HFFc6 (cell line): ENCODE data around the gene HOXA13. TPM values are rescaled to one million over a fixed set of nuclear protein-coding genes. Genes with fewer than 3 reads are reported as not detected.

ENCODE experiments used
- DNase-seq: peaks from one replicate; pipeline ENCODE4 v3.0.0-alpha.2; 2018
- H3K27ac Mint-ChIP-seq: 2 replicates; pipeline ENCODE4 v1.8.0; 2020; ENCODE audit warnings: mild to moderate bottlenecking, mixed read lengths
- H3K27me3 Mint-ChIP-seq: 2 replicates; pipeline ENCODE4 v1.8.0; 2021; ENCODE audit warnings: mild to moderate bottlenecking, moderate library complexity, mixed read lengths; ENCODE audit not compliant: insufficient read depth
- H3K36me3 Mint-ChIP-seq: 2 replicates; pipeline ENCODE4 v1.8.0; 2021; ENCODE audit warnings: low read depth, mixed read lengths
- H3K4me1 Mint-ChIP-seq: 2 replicates; pipeline ENCODE4 v1.8.0; 2020; ENCODE audit warnings: low read depth, mixed read lengths
- H3K4me3 Mint-ChIP-seq: 2 replicates; pipeline ENCODE4 v1.8.0; 2020; ENCODE audit warnings: mild to moderate bottlenecking, moderate library complexity, mixed read lengths
- H3K9me3 Mint-ChIP-seq: 2 replicates; pipeline ENCODE4 v1.8.0; 2020; ENCODE audit warnings: mild to moderate bottlenecking, mixed read lengths
- total RNA-seq, 6 experiments: library from RNA; stranded (reverse); fragmentation: NEBNext Ultra II Directional; extraction: Animal tissue kit (Norgen Biotek cat#: 25700); gene quantifications; 2 replicates in 1 of 6; 3 replicates in 5 of 6; pipeline ENCODE4 v1.2.3, GENCODE V29; 2021
- TF ChIP-seq, protein P1 (sequence below): fragments of 200-600 bp; sonication (generic); IDR thresholded peaks from 2 replicates; pipeline ENCODE4 v1.5.0; 2021; ENCODE audit warnings: antibody characterized with exemption, mild to moderate bottlenecking

HOXA13 gene
- total RNA-seq, 6 experiments from 2014 or later: 11.1 to 16.0 (median 13.1) TPM

DNA sequence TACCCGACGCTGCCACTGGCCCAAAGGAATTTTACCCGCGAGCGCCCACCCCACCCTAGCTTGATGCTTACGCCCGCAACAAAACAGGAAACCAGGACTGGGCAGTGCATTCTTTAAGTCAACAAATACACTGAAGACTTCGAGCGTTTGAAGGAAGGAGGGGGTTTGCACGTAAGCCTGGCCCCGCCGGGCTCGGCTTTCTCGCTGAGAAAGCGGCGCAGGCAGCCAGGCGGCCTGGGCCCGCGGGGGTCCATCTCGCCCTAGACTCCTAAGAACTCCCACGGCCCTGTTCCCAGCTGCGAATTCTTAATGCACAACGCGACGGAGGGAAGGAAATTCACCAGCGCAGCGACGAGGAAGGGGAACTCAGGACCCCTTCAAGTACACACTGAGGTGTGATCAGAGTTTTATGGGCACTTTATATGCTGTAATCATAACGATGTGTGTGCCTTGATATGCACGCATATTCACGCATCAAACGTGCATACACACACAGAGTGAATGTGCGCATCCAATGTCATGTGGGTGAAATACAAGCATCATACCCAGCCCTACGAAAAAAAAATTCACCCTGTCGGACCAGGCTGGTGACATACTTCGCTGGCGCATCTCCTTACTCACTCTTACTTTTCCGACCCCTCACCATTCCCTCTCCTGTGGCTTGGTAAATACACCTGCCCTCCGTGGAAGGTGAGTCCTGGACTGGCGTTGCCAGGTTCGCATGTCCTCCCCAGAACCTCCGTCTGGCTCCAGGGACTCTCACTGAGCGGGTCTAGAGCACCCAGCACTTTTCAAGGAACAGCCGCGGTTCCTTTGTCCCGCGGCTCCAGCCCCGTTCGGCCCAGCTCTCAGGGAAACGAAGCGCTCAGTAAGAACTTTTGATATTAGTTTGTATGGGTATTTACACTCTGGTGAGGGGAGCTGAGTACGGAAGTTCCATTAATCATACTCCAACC, 5.7 kb upstream of the HOXA13 start:
- TF ChIP-seq, protein P1, sequence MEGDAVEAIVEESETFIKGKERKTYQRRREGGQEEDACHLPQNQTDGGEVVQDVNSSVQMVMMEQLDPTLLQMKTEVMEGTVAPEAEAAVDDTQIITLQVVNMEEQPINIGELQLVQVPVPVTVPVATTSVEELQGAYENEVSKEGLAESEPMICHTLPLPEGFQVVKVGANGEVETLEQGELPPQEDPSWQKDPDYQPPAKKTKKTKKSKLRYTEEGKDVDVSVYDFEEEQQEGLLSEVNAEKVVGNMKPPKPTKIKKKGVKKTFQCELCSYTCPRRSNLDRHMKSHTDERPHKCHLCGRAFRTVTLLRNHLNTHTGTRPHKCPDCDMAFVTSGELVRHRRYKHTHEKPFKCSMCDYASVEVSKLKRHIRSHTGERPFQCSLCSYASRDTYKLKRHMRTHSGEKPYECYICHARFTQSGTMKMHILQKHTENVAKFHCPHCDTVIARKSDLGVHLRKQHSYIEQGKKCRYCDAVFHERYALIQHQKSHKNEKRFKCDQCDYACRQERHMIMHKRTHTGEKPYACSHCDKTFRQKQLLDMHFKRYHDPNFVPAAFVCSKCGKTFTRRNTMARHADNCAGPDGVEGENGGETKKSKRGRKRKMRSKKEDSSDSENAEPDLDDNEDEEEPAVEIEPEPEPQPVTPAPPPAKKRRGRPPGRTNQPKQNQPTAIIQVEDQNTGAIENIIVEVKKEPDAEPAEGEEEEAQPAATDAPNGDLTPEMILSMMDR: no peak
- no peak overlapping the region for H3K27ac Mint-ChIP-seq
- peaks cover 5% of the 10 kb centered on the region for H3K27me3 Mint-ChIP-seq
- no peaks in the 10 kb centered on the region for H3K36me3 Mint-ChIP-seq
- no peak for DNase-seq
- H3K4me1 Mint-ChIP-seq: peaks cover 15% of the 10 kb centered on the region
- no peaks in the 10 kb centered on the region for H3K9me3 Mint-ChIP-seq
- no peak overlapping the region for H3K4me3 Mint-ChIP-seq

DNA sequence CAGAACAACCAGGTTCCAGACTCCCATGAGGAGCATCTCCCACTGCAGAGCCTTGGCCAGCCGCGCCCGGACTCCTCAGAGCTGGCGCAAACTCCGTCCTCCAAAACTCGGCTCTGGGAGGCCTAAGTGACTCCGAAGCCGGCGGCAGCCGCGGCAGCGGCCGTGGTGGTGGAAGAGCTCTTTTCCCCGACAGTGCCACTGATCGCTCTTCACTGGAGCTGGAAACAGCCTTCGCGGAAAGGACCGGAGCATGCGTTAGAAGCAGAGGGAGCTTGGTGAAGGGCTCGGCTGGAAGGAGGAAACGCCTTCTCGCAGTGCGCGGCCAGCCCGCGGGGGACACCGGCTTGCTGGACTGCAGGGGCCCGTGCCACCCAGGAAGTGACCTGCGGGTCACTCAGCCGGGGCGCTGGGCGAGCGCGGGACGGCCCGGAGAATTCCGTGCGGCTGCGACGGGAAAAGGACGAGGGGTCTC, 5.0 kb upstream of the HOXA13 start:
- H3K27ac Mint-ChIP-seq: no peak overlapping the region

DNA sequence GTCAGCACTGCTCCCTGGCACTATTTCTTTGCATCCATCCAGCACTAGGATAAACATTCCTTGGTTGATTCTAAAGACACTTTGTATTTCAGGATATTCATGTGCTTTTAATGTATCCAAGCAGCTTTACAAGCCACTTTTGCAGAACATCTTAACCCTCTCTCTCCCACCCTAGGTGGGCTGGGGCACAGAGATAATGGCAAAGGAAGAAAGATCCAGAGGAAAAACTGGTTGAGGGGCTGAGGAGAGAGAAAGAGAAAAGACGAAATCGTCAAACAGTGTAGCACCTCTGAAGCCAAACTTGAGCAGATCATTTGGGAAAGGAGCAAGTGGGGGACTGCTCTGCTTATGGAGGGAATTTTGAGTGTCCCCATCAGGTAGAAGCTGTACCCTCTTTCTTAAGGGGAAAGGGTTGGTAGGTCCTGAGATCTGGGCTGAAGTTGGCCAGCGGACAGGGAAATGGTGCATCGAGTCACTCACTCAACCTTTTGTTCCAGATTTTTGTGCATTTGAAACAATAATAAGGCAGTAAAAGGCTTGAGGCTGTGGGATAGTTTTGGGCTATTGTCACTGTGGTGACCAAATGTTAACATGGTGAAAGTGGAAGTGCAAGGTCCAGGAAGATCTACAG, 4.2 kb upstream of the HOXA13 start:
- TF ChIP-seq, protein P1: no peak
- Mint-ChIP-seq H3K9me3 (no peaks in the 10 kb centered on the region), H3K4me1 (peaks cover 13% of the 10 kb centered on the region), H3K36me3 (no peaks in the 10 kb centered on the region), H3K27ac (no peak overlapping the region), H3K4me3 (no peak overlapping the region), H3K27me3 (peaks cover 6% of the 10 kb centered on the region)
- DNase-seq: no peak

More for the DNA sequence above, 5.0 kb upstream of the HOXA13 start:
- Mint-ChIP-seq H3K4me3 (peak overlapping the region; percentile 24; the same call in 1 of the 2 replicates), H3K27me3 (peaks cover 5% of the 10 kb centered on the region), H3K4me1 (peaks cover 13% of the 10 kb centered on the region), H3K9me3 (no peaks in the 10 kb centered on the region), H3K36me3 (no peaks in the 10 kb centered on the region)
- TF ChIP-seq, protein P1: no peak
- DNase-seq: no peak

DNA sequence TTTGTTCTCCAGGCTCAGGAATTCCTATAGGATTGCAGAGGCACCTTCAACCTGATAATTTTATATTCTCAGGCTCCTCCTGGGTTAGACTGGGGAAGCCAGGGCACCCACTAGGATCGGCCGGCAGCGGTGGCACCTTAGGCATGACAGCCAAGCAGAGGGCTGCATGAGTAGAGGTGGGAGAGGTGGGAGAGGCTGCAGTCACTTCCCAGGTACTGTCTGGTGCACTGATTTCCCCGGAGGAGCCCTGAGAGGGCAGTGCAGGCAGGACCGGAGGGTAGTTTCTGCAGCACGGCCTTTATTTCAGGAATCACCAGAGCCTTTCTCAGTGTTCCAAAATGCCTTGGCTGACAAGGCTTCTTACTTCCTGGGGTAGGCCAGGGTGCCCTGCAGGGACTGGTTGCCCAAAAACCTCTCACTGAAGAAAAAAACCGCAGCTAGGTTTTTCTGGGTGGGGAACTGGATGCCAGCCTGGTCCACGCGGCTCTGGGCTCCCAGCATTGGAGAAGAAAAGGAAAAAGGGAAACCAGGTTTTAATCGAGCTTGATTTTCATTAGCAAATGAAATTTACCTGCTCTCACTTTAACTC, 3.6 kb upstream of the HOXA13 start:
- Mint-ChIP-seq H3K36me3 (peaks cover 4% of the 10 kb centered on the region; the same call in 1 of the 2 replicates), H3K27me3 (peaks cover 6% of the 10 kb centered on the region), H3K9me3 (no peaks in the 10 kb centered on the region), H3K4me3 (no peak overlapping the region), H3K27ac (no peak overlapping the region), H3K4me1 (peaks cover 13% of the 10 kb centered on the region)
- no peak for DNase-seq
- TF ChIP-seq, protein P1: no peak

DNA sequence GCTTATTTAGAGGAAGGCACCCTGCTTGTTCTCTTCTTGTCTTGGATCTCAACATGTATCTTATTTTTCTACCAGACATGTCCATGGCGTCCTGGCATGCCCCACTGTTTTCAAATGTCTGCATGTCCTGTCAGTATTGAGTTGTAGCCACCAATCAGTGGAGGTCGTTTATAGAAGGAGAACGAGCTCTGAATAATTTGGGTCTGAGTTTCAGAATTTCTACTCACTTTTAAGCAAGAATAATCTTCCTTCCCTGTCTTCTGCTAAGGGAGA, 2.9 kb upstream of the HOXA13 start:
- peaks cover 10% of the 10 kb centered on the region for H3K36me3 Mint-ChIP-seq
- no peak overlapping the region for H3K27ac Mint-ChIP-seq
- no peaks in the 10 kb centered on the region for H3K9me3 Mint-ChIP-seq
- peaks cover 13% of the 10 kb centered on the region for H3K4me1 Mint-ChIP-seq
- TF ChIP-seq, protein P1: no peak
- H3K4me3 Mint-ChIP-seq: no peak overlapping the region
- no peak for DNase-seq
- peaks cover 6% of the 10 kb centered on the region for H3K27me3 Mint-ChIP-seq
